ENCODE results near the gene GNLY. TPM values are rescaled to one million over a fixed set of nuclear protein-coding genes. Genes with fewer than 3 reads are reported as not detected.

GNLY gene
- total RNA-seq = not detected
- 0.39 TPM for polyA plus RNA-seq (2013, experiment 1 of 2)
- 0.66 TPM for polyA plus RNA-seq (2013, experiment 2 of 2)
- long read RNA-seq, experiment 1 = 0 reads
- long read RNA-seq, experiment 2 = 0 reads
- long read RNA-seq, experiment 3 = 0 reads
- long read RNA-seq, experiment 4 = 0 reads

DNA sequence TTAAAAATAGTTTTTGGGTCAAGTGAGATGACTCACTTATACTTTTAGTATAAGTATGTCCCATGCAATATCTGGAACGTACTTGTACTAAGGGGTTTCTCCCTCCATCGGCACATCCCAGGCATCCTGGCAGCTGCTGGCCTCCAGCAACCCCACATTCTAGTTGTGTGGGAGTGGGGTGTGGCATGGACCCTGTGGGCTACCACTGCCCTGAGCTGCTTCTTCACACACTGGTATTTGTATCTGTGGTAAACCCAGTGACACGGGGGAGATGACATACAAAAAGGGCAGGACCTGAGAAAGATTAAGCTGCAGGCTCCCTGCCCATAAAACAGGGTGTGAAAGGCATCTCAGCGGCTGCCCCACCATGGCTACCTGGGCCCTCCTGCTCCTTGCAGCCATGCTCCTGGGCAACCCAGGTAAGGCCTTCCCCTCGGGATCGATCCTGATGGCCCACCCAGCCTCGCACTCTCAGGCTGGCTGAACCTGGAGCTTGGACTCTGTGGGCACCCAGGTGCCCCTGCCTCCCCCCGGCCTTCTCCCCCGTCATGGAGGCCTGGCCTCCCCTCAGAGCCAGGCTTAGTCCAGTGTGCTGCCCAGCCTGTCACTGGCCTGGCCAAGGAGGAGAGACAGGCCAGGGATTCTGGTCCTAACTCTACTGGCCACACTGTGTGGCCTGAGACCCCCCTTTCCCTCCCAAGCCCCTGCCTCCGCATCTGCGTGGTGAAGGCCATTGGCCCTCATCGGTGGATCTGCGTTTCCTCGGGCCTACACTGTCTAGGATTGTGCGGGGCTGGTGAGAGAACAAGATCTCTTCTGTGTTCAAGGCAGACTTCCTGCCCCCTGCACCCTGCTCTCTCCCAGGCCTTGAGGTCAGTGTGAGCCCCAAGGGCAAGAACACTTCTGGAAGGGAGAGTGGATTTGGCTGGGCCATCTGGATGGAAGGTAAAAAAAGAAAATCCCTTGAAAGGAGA lies at the start of gene GNLY:
GNLY (plus strand) TSS at position 307 of the 974 bp plus-strand sequence; CDS start at position 368, 61 bp downstream.
- no peak within 1 kb of the TSS for H3K9ac ChIP-seq (ENCODE audit: extremely low read depth, low read length, poor library complexity, severe bottlenecking)
- Mint-ChIP-seq H3K4me3 (no peak within 1 kb of the TSS), H3K36me3 (ENCODE audit: low read depth) (no peaks in the 10 kb centered on the region), H3K27me3 (ENCODE audit: insufficient read depth) (peaks cover 61% of the 10 kb centered on the region), H3K27ac (no peak within 1 kb of the TSS), H3K4me1 (peaks cover 5% of the 10 kb centered on the region), H3K9me3 (no peaks in the 10 kb centered on the region)
- no peaks in the 10 kb centered on the region for H3K4me1 ChIP-seq (ENCODE audit: control insufficient read depth, insufficient read depth, low read length)
- 82 to 92% methylated on average over 7 to 15 of the region's 15 CpGs for WGBS, 2 experiments (ENCODE audit: insufficient coverage in 1 of 2, insufficient read length in 1 of 2)
- H3K4me3 ChIP-seq (ENCODE audit: low read length) = no peak within 1 kb of the TSS
- no peaks in the 10 kb centered on the region for H3K9me3 ChIP-seq (ENCODE audit: control insufficient read depth, low read length)
- H3K36me3 ChIP-seq (ENCODE audit: control insufficient read depth, insufficient read depth, low read length) = no peaks in the 10 kb centered on the region
- DNase-seq = no peak
- no peak within 1 kb of the TSS for H3K27ac ChIP-seq (ENCODE audit: low read depth, low read length)
- peaks cover 48% of the 10 kb centered on the region for H3K27me3 ChIP-seq (ENCODE audit: control insufficient read depth, insufficient read depth, low read length, poor library complexity, severe bottlenecking)
- TF ChIP-seq, protein P1, sequence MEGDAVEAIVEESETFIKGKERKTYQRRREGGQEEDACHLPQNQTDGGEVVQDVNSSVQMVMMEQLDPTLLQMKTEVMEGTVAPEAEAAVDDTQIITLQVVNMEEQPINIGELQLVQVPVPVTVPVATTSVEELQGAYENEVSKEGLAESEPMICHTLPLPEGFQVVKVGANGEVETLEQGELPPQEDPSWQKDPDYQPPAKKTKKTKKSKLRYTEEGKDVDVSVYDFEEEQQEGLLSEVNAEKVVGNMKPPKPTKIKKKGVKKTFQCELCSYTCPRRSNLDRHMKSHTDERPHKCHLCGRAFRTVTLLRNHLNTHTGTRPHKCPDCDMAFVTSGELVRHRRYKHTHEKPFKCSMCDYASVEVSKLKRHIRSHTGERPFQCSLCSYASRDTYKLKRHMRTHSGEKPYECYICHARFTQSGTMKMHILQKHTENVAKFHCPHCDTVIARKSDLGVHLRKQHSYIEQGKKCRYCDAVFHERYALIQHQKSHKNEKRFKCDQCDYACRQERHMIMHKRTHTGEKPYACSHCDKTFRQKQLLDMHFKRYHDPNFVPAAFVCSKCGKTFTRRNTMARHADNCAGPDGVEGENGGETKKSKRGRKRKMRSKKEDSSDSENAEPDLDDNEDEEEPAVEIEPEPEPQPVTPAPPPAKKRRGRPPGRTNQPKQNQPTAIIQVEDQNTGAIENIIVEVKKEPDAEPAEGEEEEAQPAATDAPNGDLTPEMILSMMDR (conservative IDR thresholded peaks at IDR 0.05) = no peak

DNA sequence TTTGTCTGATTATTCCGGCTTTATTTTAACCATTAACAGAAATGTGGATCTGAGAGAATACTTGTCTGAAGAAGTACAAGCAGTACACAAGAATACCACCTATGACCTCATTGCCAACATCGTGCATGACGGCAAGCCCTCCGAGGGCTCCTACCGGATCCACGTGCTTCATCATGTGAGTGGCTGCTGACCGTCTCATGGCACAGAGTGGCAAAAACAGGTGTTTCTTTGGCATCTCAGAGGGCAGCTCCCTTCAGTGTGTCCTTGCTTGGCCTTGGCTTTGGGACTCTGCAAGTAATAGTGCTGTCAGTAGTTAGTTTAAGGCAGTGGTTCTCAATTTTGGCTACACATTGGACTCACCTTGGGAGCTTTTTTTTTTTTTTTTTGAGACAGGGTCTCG lies 49.2 kb upstream of the GNLY start:
- no peak overlapping the region for H3K27ac Mint-ChIP-seq
- no peaks in the 10 kb centered on the region for H3K9me3 Mint-ChIP-seq
- Histone ChIP-seq H3K27ac (ENCODE audit: low read depth, low read length) (no peak overlapping the region), H3K4me1 (ENCODE audit: control insufficient read depth, insufficient read depth, low read length) (no peaks in the 10 kb centered on the region), H3K36me3 (ENCODE audit: control insufficient read depth, insufficient read depth, low read length) (peaks cover 96% of the 10 kb centered on the region), H3K27me3 (ENCODE audit: control insufficient read depth, insufficient read depth, low read length, poor library complexity, severe bottlenecking) (no peaks in the 10 kb centered on the region), H3K4me3 (ENCODE audit: low read length) (no peak overlapping the region), H3K9me3 (ENCODE audit: control insufficient read depth, low read length) (no peaks in the 10 kb centered on the region), H3K9ac (ENCODE audit: extremely low read depth, low read length, poor library complexity, severe bottlenecking) (no peak overlapping the region)
- DNase-seq = no peak
- peaks cover 85% of the 10 kb centered on the region for H3K36me3 Mint-ChIP-seq (ENCODE audit: low read depth)
- 95 to 98% methylated on average over 7 to 8 of the region's 8 CpGs for WGBS, 2 experiments (ENCODE audit: insufficient coverage in 1 of 2, insufficient read length in 1 of 2)
- no peaks in the 10 kb centered on the region for H3K27me3 Mint-ChIP-seq (ENCODE audit: insufficient read depth)
- H3K4me1 Mint-ChIP-seq = peaks cover 4% of the 10 kb centered on the region
- TF ChIP-seq, protein P1 (conservative IDR thresholded peaks at IDR 0.05) = no peak
- H3K4me3 Mint-ChIP-seq = no peak overlapping the region

DNA sequence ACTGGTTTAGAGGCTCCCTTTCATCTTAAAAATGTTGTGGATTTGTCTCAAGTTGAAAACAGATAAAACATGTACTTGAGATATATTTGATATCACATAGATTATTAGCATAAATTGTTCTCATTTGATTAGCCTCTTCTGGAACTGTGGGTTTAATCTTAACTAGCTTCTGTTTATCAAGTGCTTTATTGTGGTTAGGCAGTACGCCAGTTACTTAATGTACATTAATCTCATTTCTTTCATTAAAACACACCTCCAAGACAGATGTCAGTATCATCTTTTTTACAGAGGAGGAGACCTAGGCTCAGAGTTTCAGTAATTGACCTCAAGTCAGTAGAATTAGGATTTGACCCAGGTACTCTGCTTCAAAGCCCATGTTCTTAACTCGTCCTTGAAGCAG lies 48.0 kb upstream of the GNLY start:
- H3K27ac ChIP-seq (ENCODE audit: low read depth, low read length) = no peak overlapping the region
- H3K4me3 ChIP-seq (ENCODE audit: low read length) = no peak overlapping the region
- Mint-ChIP-seq H3K27me3 (ENCODE audit: insufficient read depth) (no peaks in the 10 kb centered on the region), H3K9me3 (no peaks in the 10 kb centered on the region), H3K36me3 (ENCODE audit: low read depth) (peaks cover 80% of the 10 kb centered on the region), H3K27ac (no peak overlapping the region), H3K4me3 (no peak overlapping the region), H3K4me1 (peaks cover 4% of the 10 kb centered on the region)
- H3K27me3 ChIP-seq (ENCODE audit: control insufficient read depth, insufficient read depth, low read length, poor library complexity, severe bottlenecking) = no peaks in the 10 kb centered on the region
- H3K9ac ChIP-seq (ENCODE audit: extremely low read depth, low read length, poor library complexity, severe bottlenecking) = no peak overlapping the region
- DNase-seq = no peak
- 91 to 100% methylated on average over 1 to 2 of the region's 2 CpGs for WGBS, 2 experiments (ENCODE audit: insufficient coverage in 1 of 2, insufficient read length in 1 of 2)
- TF ChIP-seq, protein P1 (conservative IDR thresholded peaks at IDR 0.05) = no peak
- H3K9me3 ChIP-seq (ENCODE audit: control insufficient read depth, low read length) = no peaks in the 10 kb centered on the region
- peaks cover 95% of the 10 kb centered on the region for H3K36me3 ChIP-seq (ENCODE audit: control insufficient read depth, insufficient read depth, low read length)
- H3K4me1 ChIP-seq (ENCODE audit: control insufficient read depth, insufficient read depth, low read length) = no peaks in the 10 kb centered on the region

All from endodermal cell (in vitro differentiated cells).